GM12892 (cell line): Measurements from ENCODE around the gene PCNX2.
"Not testable (repeated sequence)": the region's sequence is repeated elsewhere in the genome, so short reads cannot be mapped to it uniquely, and the experiment has no call there.

Experiments
- DNase-seq: peaks from one replicate; pipeline ENCODE4 v3.0.0; 2011; ENCODE audit not compliant: insufficient read length
- FAIRE-seq: peaks from 2 replicates; lab custom pipeline; 2011; peaks lifted over from hg19 to GRCh38; lab: Jason Lieb, UNC
- POLR2A ChIP-seq: IDR thresholded peaks from 2 replicates; pipeline ENCODE4 v1.6.1; 2011; ENCODE audit warnings: low read depth, low read length, control low read depth
- POLR2AphosphoS5 ChIP-seq: IDR thresholded peaks from 2 replicates; pipeline ENCODE4 v1.6.1; 2011; ENCODE audit warnings: low read depth, low read length, control low read depth
- TAF1 ChIP-seq: IDR thresholded peaks from 2 replicates; pipeline ENCODE4 v1.6.1; 2011; ENCODE audit warnings: low read depth, mild to moderate bottlenecking, control low read depth, low read length, borderline replicate concordance

The PCNX2 gene

GRCh38 chr1:233190987-233191386, 104.5 kb downstream of the PCNX2 start:
- DNase-seq = no peak
- no peak for FAIRE-seq

GRCh38 chr1:233189526-233189925, 106.0 kb downstream of the PCNX2 start:
- TF ChIP-seq POLR2A = no peak
- no peak for TF ChIP-seq TAF1
- no peak for TF ChIP-seq POLR2AphosphoS5
- DNase-seq (no peak), FAIRE-seq (no peak)

More at GRCh38 chr1:233190987-233191386, 104.5 kb downstream of the PCNX2 start:
- no peak for TF ChIP-seq POLR2AphosphoS5
- TF ChIP-seq POLR2A = no peak
- no peak for TF ChIP-seq TAF1

- TF ChIP-seq TAF1 (no peak), POLR2AphosphoS5 (no peak), POLR2A (no peak)
- no peak for DNase-seq
- FAIRE-seq = no peak
These were observed 107.5 kb downstream of the PCNX2 start for GRCh38 chr1:233188061-233188460.

- DNase-seq (no peak), FAIRE-seq (no peak)
- no peak for TF ChIP-seq POLR2A
- no peak for TF ChIP-seq POLR2AphosphoS5
- no peak for TF ChIP-seq TAF1
These were observed 112.1 kb downstream of the PCNX2 start for GRCh38 chr1:233183226-233184020.

- TF ChIP-seq POLR2AphosphoS5 (no peak), POLR2A (no peak), TAF1 (no peak)
- FAIRE-seq = no peak
These were observed 112.9 kb downstream of the PCNX2 start for GRCh38 chr1:233182587-233182986.

GRCh38 chr1:233180641-233181364, 114.7 kb downstream of the PCNX2 start:
- DNase-seq (no peak), FAIRE-seq (no peak)
- TF ChIP-seq POLR2A = no peak
- TF ChIP-seq POLR2AphosphoS5 = no peak
- no peak for TF ChIP-seq TAF1

More at GRCh38 chr1:233182587-233182986, 112.9 kb downstream of the PCNX2 start:
- DNase-seq = no peak

GRCh38 chr1:233179638-233180037, 115.9 kb downstream of the PCNX2 start:
- not testable (repeated sequence) for DNase-seq, FAIRE-seq

- FAIRE-seq (no peak), DNase-seq (no peak)
- no peak for TF ChIP-seq TAF1
- no peak for TF ChIP-seq POLR2AphosphoS5
- TF ChIP-seq POLR2A = no peak
These were observed 123.3 kb downstream of the PCNX2 start for GRCh38 chr1:233172201-233172600.

- no peak for DNase-seq
- no peak for FAIRE-seq
- TF ChIP-seq POLR2AphosphoS5 (no peak), TAF1 (no peak), POLR2A (no peak)
These were observed 124.8 kb downstream of the PCNX2 start for GRCh38 chr1:233170741-233171140.

- TF ChIP-seq TAF1 = no peak
- no peak for TF ChIP-seq POLR2A
- no peak for TF ChIP-seq POLR2AphosphoS5
- no peak for DNase-seq
- FAIRE-seq = no peak
These were observed 127.1 kb downstream of the PCNX2 start for GRCh38 chr1:233168384-233168783.

GRCh38 chr1:233166896-233167295, 128.6 kb downstream of the PCNX2 start:
- DNase-seq = no peak
- FAIRE-seq = no peak
- no peak for TF ChIP-seq TAF1
- TF ChIP-seq POLR2A = no peak
- TF ChIP-seq POLR2AphosphoS5 = no peak
